ENCODE results near the gene GLB1L3.

GRCh38 chr11:134349802-134350355, 73.7 kb downstream of the GLB1L3 start:
- TF ChIP-seq CTCF (IDR thresholded peaks at IDR 0.05) (no peak), POLR2A (IDR thresholded peaks at IDR 0.05) (no peak), POLR2AphosphoS5 (IDR thresholded peaks at IDR 0.05) (no peak)
